HG03558 (cell line): ENCODE measurements around the gene EBLN2.

ENCODE experiments used
- ATAC-seq: cut with Tn5 transposase; IDR thresholded peaks from one replicate; pipeline ENCODE4 v1.9.1; 2021; ENCODE audit warnings: moderate number of reproducible peaks; ENCODE audit not compliant: unreplicated experiment; ENCODE audit errors: extremely low read depth

EBLN2 gene

GRCh38 chr3:73098873-73099272 is 37.4 kb downstream of the EBLN2 start:
- ATAC-seq = no peak

- ATAC-seq = peak; percentile 68
Observed at GRCh38 chr3:73100741-73101559, 39.5 kb downstream of the EBLN2 start.

- no peak for ATAC-seq
Observed at GRCh38 chr3:73101881-73102280, 40.4 kb downstream of the EBLN2 start.

- no peak for ATAC-seq
Observed at GRCh38 chr3:73107215-73107614, 45.8 kb downstream of the EBLN2 start.

- no peak for ATAC-seq
Observed at GRCh38 chr3:73107676-73108187, 46.3 kb downstream of the EBLN2 start.

- no peak for ATAC-seq
Observed at GRCh38 chr3:73108750-73109149, 47.3 kb downstream of the EBLN2 start.

GRCh38 chr3:73110530-73110929 is 49.1 kb downstream of the EBLN2 start:
- ATAC-seq = no peak
